GM12875 (cell line): ENCODE data around the gene MYOF.
"Not testable (repeated sequence)": the region's sequence is repeated elsewhere in the genome, so short reads cannot be mapped to it uniquely, and the experiment has no call there.

Experiments
- H3K4me3 ChIP-seq: one replicate; pipeline ENCODE4 v1.5.1; 2011; ENCODE audit warnings: low read depth, low read length, control low read depth
- CTCF ChIP-seq: IDR thresholded peaks from 2 replicates; pipeline ENCODE4 v1.5.1; 2011; ENCODE audit warnings: low read depth, mild to moderate bottlenecking, control low read depth, inconsistent platforms, low read length, moderate library complexity, borderline replicate concordance; ENCODE audit not compliant: insufficient read depth

MYOF gene

GRCh38 chr10:93315246-93315645 lies 166.9 kb downstream of the MYOF start:
- H3K4me3 ChIP-seq = no peak overlapping the region
- no peak for TF ChIP-seq CTCF

GRCh38 chr10:93314656-93315055 lies 167.5 kb downstream of the MYOF start:
- H3K4me3 ChIP-seq = not testable (repeated sequence)

DNA sequence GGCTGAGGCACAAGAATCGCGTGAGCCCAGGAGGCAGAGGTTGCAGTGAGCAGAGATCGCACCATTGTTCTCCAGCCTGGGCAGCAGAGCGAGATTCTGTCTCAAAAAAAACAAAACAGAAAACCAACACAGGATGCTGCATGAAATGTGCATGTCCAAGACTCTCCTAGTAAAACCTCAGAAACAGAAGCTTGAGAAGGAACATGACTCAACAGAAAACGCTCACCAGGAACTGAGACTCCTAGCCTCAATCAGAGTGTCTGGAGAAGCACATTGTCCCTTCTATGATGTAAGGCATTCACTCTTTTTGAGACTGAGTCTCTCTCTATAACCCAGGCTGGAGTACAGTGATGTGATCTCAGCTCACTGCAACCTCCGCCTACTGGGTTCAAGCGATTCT lies 168.3 kb downstream of the MYOF start:
- no peak overlapping the region for H3K4me3 ChIP-seq
- no peak for TF ChIP-seq CTCF

DNA sequence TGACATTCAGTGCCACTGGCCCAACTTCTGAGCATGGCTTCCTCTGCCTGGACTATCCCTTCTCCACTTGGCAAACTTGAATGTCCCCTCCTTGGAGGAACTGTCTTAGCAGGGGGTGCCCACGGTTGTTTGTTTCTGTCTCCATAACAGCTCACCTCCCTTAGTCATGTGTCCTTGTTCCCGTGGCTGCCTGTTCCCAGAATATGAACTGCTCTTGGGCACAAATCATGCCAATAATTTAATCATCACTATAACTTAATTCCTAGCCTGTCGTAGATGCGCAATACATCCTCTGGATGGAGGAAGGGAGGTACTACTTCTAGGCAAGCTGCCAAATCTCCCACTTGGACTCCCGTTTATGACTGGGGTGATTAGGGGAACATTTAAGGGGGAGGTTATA lies 173.1 kb downstream of the MYOF start:
- no peak overlapping the region for H3K4me3 ChIP-seq
- TF ChIP-seq CTCF = no peak

DNA sequence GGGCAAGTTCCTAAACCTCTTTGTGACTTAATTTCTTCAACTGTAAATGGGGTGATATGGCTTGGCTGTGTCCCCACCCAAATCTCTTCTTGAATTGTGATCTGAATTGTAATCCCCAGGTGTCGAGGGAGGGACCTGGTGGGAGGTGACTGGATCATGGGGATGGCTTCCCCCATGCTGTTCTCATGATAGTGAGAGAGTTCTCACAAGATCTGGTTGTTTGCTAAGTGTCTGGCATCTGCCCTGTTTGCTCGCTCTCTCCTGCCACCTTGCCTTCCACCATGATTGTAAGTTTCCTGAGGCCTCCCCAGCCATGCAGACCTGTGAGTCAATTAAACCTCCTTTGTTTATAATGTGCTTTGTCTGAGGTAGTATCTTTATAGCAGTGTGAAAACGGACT lies 177.0 kb downstream of the MYOF start:
- no peak overlapping the region for H3K4me3 ChIP-seq
- TF ChIP-seq CTCF = no peak

- H3K4me3 ChIP-seq = no peak overlapping the region
- TF ChIP-seq CTCF = no peak
Observed at GRCh38 chr10:93300981-93301380, 181.2 kb downstream of the MYOF start.

DNA sequence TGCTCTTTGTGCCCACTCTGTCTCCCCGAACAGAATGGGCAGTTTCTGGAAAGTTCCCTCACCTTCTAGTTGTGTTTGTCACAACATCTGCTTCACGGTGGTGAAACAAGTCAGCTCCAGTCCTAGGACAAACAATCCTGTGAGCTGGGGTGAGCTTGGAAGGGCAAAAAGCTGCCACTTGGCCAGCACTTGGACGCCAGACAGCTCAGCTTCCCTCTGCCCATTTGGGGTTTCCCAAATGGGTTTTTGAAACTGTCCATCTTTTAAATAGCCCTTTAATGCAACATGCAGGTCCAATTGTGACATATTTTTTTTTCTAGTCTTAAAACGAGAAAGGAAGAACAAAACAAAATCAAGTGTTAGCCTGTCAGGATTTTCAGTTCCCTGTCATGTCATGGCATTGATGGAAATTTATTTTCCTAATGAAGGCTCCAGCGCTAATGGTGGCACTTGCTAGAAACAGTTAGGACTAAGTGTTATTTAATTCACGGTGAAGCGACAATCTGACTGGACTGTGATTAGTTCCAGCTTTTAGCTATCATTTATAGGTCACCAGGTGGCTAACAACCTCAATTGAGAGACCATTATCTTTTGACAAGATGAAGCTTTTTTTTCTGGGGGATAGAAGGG lies 181.7 kb downstream of the MYOF start:
- no peak for TF ChIP-seq CTCF
- H3K4me3 ChIP-seq = no peak overlapping the region
